ENCODE measurements around the gene TTC39A.

TTC39A gene

DNA sequence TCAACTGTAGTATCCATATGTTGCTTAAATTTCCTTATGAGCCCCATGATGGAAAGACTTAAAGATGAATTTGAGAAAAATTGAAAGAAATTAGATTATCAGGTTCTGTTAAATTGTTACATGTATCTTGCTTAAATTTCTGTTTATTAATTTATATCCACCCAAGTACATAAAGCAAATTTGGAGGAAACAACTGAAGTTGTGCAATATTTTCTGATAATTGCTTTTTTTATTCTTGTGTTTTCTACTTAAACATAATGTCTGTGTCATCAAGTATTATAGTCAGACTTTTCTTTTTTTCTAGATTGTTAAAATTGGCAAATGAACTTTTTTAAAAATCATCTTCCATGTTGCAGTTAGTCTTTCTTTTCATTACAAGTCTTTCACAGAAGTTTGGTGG, 57.4 kb downstream of the TTC39A start:
- TF ChIP-seq, protein P1, sequence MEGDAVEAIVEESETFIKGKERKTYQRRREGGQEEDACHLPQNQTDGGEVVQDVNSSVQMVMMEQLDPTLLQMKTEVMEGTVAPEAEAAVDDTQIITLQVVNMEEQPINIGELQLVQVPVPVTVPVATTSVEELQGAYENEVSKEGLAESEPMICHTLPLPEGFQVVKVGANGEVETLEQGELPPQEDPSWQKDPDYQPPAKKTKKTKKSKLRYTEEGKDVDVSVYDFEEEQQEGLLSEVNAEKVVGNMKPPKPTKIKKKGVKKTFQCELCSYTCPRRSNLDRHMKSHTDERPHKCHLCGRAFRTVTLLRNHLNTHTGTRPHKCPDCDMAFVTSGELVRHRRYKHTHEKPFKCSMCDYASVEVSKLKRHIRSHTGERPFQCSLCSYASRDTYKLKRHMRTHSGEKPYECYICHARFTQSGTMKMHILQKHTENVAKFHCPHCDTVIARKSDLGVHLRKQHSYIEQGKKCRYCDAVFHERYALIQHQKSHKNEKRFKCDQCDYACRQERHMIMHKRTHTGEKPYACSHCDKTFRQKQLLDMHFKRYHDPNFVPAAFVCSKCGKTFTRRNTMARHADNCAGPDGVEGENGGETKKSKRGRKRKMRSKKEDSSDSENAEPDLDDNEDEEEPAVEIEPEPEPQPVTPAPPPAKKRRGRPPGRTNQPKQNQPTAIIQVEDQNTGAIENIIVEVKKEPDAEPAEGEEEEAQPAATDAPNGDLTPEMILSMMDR (IDR thresholded peaks at IDR 0.05; ENCODE audit: unreplicated experiment in 3 of 3) = no peak
- no peak overlapping the region for H3K4me3 Mint-ChIP-seq
- H3K27me3 Mint-ChIP-seq (ENCODE audit: low read depth) = no peaks in the 10 kb centered on the region
- no peaks in the 10 kb centered on the region for H3K9me3 Mint-ChIP-seq
- peaks cover 40% of the 10 kb centered on the region for H3K36me3 Mint-ChIP-seq (ENCODE audit: low read depth)
- no peak overlapping the region for H3K27ac Mint-ChIP-seq
- H3K4me1 Mint-ChIP-seq = no peaks in the 10 kb centered on the region

DNA sequence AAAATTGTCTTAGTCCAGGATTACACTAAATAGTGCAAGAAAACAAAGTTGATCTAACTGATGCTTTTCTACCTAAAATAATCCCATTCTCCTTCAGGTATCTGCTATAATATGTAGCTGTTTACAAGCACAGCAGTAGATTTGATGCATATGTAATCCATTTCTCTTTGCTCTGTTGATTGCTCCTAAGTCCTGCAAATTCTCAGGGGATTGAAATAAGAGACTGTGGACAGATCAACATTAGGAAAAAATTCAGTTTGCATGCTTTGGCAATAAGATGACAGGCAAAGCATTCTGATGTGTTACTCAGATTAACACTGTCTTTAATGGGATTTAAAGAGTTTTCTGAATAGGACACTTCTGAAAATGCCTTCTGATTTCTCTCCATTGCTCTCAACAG, 59.6 kb downstream of the TTC39A start:
- H3K4me1 Mint-ChIP-seq = no peaks in the 10 kb centered on the region
- no peaks in the 10 kb centered on the region for H3K9me3 Mint-ChIP-seq
- H3K36me3 Mint-ChIP-seq (ENCODE audit: low read depth) = peaks cover 40% of the 10 kb centered on the region
- TF ChIP-seq, protein P1 (IDR thresholded peaks at IDR 0.05; ENCODE audit: unreplicated experiment in 3 of 3) = no peak
- H3K27me3 Mint-ChIP-seq (ENCODE audit: low read depth) = no peaks in the 10 kb centered on the region
- H3K27ac Mint-ChIP-seq = no peak overlapping the region
- no peak overlapping the region for H3K4me3 Mint-ChIP-seq

DNA sequence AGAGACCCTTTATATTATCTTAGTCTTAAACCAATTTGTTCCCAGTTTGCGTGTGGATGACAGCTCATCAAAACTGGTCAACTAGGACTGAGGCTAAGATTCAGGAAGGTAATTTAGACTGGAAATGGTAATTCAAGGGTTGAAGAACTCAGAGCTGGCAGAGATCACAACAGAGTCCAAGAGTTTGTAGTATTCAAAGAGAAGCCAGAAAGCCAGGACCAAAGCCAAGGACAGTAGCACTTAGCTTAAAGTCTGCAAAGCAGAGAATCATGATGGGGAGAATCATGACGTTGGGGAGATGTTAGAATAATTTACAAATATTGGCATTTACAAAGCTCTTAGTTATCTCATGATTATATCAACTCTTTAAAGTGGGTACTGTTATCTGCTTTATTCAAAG, 61.7 kb downstream of the TTC39A start:
- Mint-ChIP-seq H3K9me3 (no peaks in the 10 kb centered on the region), H3K27ac (no peak overlapping the region), H3K4me3 (no peak overlapping the region), H3K27me3 (ENCODE audit: low read depth) (no peaks in the 10 kb centered on the region), H3K36me3 (ENCODE audit: low read depth) (peaks cover 27% of the 10 kb centered on the region), H3K4me1 (peaks cover 16% of the 10 kb centered on the region)
- TF ChIP-seq, protein P1 (IDR thresholded peaks at IDR 0.05; ENCODE audit: unreplicated experiment in 3 of 3) = no peak

DNA sequence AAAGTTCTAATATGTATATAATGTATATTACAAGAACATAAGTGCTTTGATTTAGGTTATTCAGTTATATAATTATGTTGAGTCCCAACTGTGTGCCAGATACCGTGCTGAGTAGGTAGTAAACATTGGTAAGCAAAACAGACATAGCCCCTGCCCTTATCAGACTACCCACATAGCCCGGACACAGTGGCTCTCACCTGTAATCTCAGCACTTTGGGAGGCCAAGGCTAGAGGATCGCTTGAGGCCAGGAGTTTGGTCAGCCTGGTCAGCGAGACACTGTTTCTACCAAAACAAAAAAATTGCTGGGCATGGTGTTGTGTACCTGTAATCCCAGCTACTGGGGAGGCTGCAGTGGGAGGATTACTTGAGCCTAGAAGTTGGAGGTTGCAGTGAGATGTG, 63.6 kb downstream of the TTC39A start:
- peaks cover 20% of the 10 kb centered on the region for H3K4me1 Mint-ChIP-seq
- H3K4me3 Mint-ChIP-seq = no peak overlapping the region
- no peaks in the 10 kb centered on the region for H3K9me3 Mint-ChIP-seq
- no peaks in the 10 kb centered on the region for H3K27me3 Mint-ChIP-seq (ENCODE audit: low read depth)
- TF ChIP-seq, protein P1 (IDR thresholded peaks at IDR 0.05; ENCODE audit: unreplicated experiment in 3 of 3) = no peak
- H3K27ac Mint-ChIP-seq = no peak overlapping the region
- peaks cover 18% of the 10 kb centered on the region for H3K36me3 Mint-ChIP-seq (ENCODE audit: low read depth)

DNA sequence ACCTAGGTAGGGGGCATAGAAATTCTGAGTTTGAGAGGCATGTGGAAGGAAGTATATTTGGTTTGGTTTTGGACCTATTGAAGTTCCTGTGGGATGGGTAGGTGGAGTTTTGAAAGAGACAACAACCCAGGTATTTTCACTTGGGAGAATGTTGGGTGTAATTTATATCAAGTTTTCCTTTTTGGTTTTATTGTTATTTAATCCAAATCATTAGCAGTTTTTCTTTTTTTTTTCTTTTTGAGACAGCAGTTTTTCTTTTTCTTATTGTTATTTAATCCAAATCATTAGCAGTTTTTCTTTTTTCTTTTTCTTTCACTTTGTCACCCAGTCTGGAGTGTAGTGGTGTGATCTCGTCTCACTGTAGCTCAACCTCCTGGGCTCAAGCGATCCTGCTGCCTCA, 64.2 kb downstream of the TTC39A start:
- H3K27me3 Mint-ChIP-seq (ENCODE audit: low read depth) = no peaks in the 10 kb centered on the region
- no peak overlapping the region for H3K4me3 Mint-ChIP-seq
- peak overlapping the region in 1 of 3 experiments; percentile 5 for H3K27ac Mint-ChIP-seq
- TF ChIP-seq, protein P1 (IDR thresholded peaks at IDR 0.05; ENCODE audit: unreplicated experiment in 3 of 3) = no peak
- peaks cover 22% of the 10 kb centered on the region for H3K4me1 Mint-ChIP-seq
- H3K9me3 Mint-ChIP-seq = no peaks in the 10 kb centered on the region
- peaks cover 13% of the 10 kb centered on the region for H3K36me3 Mint-ChIP-seq (ENCODE audit: low read depth)

DNA sequence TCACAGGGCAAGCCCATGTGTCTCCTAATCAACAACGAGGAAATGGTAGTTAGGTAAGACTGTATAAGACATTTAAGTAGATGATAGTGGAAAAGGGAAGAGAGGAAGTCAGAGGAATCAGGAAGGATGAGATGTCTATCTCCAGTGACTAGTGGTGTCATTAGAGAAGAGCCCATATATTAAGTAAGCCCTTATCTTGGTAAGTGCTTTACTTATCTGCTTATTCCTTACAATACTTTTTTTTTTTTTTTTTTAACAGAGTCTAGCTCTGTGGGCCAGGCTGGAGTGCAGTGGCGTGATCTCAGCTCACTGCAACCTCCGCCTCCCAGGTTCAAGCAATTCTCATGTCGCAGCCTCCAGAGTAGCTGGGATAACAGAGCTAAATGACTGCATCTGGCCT, 64.7 kb downstream of the TTC39A start:
- Mint-ChIP-seq H3K27ac (peak overlapping the region in 2 of 3 experiments; percentile 5 to 24), H3K4me3 (no peak overlapping the region), H3K4me1 (peaks cover 28% of the 10 kb centered on the region), H3K36me3 (ENCODE audit: low read depth) (peaks cover 7% of the 10 kb centered on the region), H3K9me3 (no peaks in the 10 kb centered on the region), H3K27me3 (ENCODE audit: low read depth) (no peaks in the 10 kb centered on the region)
- TF ChIP-seq, protein P1 (IDR thresholded peaks at IDR 0.05; ENCODE audit: unreplicated experiment in 3 of 3) = no peak
